ENCODE results near the gene NFKBIA. TPM values are rescaled to one million over a fixed set of nuclear protein-coding genes. Genes with fewer than 3 reads are reported as not detected.

The NFKBIA gene
- polyA plus RNA-seq, 1 donor (not counting 4 experiments of a cell fraction or from before 2014, with no cell fraction given) = 123 TPM

DNA sequence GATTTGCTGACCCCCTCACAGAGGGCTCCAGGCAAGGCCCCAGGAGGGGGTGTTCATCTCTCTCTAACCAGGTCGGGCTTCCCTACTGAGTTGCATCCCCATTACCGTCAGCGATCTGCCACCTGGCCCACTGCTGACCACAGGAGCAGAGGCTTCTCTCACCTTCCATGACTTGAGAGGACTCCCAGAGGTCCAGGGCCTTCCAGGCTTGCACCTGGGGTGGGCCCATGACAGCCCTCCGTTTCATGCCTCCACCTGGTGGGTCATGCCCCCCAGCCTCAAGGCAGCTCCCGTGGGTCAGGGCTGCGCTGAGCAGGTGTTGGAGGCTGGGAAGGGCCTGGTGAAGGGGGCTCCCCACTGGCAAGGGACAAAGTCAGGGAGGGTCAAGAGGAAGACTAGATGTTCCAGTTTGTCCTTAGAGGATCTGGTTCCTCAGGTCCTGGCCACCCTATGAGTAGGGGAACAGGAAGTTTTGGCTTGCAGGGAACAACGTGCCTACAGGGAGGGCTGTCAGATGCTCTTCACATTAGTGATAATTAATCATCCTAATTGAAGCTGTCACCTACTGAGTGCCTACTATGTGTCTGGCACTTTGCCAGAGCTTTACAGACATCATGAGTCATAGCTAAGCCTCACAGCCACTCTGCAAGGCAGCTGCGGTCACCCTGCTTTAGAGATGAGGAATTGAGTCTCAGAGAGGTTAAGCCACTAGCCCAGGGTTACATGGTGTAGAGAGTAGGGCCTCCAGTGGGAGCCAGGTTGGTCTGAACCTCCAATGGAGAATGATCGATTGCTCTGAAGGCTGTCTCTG lies 13.8 kb downstream of the NFKBIA start:
- H4K20me1 ChIP-seq (ENCODE audit: control insufficient read depth, extremely low read depth, insufficient read depth, low read length) = no peaks in the 10 kb centered on the region
- no peak for DNase-seq (ENCODE audit: low read depth, low spot score)
- TF ChIP-seq, protein P1, sequence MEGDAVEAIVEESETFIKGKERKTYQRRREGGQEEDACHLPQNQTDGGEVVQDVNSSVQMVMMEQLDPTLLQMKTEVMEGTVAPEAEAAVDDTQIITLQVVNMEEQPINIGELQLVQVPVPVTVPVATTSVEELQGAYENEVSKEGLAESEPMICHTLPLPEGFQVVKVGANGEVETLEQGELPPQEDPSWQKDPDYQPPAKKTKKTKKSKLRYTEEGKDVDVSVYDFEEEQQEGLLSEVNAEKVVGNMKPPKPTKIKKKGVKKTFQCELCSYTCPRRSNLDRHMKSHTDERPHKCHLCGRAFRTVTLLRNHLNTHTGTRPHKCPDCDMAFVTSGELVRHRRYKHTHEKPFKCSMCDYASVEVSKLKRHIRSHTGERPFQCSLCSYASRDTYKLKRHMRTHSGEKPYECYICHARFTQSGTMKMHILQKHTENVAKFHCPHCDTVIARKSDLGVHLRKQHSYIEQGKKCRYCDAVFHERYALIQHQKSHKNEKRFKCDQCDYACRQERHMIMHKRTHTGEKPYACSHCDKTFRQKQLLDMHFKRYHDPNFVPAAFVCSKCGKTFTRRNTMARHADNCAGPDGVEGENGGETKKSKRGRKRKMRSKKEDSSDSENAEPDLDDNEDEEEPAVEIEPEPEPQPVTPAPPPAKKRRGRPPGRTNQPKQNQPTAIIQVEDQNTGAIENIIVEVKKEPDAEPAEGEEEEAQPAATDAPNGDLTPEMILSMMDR (optimal IDR thresholded peaks at IDR 0.05 in 1 of 3, IDR thresholded peaks at IDR 0.05 in 1 of 3, conservative IDR thresholded peaks at IDR 0.05 in 1 of 3; ENCODE audit: extremely low read depth in 1 of 3, insufficient read depth in 2 of 3, low read length in 3 of 3) = no peak
- no peaks in the 10 kb centered on the region for H3K27me3 ChIP-seq (ENCODE audit: control insufficient read depth, extremely low read depth, insufficient read depth, low read length)
- H3K4me3 ChIP-seq (ENCODE audit: control insufficient read depth in 2 of 3, extremely low read depth in 1 of 3, insufficient read depth in 2 of 3, low read depth in 1 of 3, low read length in 3 of 3) = no peak overlapping the region
- no peaks in the 10 kb centered on the region for H3K9me3 ChIP-seq (ENCODE audit: control insufficient read depth, low read depth, low read length)
- no peak overlapping the region for H2AFZ ChIP-seq (ENCODE audit: control insufficient read depth, low read length)
- no peaks in the 10 kb centered on the region for H3K9me1 ChIP-seq (ENCODE audit: control insufficient read depth, extremely low read depth, insufficient read depth, low read length)
- H3K27ac ChIP-seq (ENCODE audit: control insufficient read depth, insufficient read depth, low read length) = no peak overlapping the region
- H3K36me3 ChIP-seq (ENCODE audit: control insufficient read depth in 2 of 2, extremely low read depth in 1 of 2, insufficient read depth in 2 of 2, low read length in 2 of 2) = no peaks in the 10 kb centered on the region
- dilution Hi-C loops (cut with MboI; ENCODE audit: extremely low pct_ligation_motif_present, low sequenced_read_pairs) = no loop called here
- peak; percentile 75 for FAIRE-seq
- no peaks in the 10 kb centered on the region for H3K79me2 ChIP-seq (ENCODE audit: control insufficient read depth, insufficient read depth, low read length)
- no peak overlapping the region for H3K4me2 ChIP-seq (ENCODE audit: control insufficient read depth, extremely low read depth, insufficient read depth, low read depth, low read length)
- peaks cover 12% of the 10 kb centered on the region for H3K4me1 ChIP-seq (ENCODE audit: control insufficient read depth, extremely low read depth, insufficient read depth, low read length)
- no peak overlapping the region for H3K9ac ChIP-seq (ENCODE audit: control insufficient read depth, extremely low read depth, insufficient read depth, low read length)

DNA sequence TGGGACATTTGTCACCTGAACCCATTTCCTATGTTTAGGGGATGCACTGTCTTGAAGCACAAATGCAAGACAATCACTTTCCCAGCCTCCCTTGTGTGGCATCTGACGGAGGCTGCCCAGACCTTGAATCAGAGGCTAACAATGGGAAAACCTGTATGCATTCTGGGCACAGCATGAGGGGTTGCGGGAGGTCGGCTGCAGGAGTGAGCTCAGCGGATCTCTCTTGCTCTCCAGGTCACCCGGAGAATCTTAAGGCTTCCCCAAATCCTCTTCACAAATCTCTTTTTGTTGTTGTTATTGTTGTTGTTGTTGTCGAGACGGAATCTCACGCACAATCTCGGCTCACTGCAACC lies 15.3 kb downstream of the NFKBIA start:
- Histone ChIP-seq H3K4me1 (ENCODE audit: control insufficient read depth, extremely low read depth, insufficient read depth, low read length) (peaks cover 19% of the 10 kb centered on the region), H2AFZ (ENCODE audit: control insufficient read depth, low read length) (no peak overlapping the region), H3K27ac (ENCODE audit: control insufficient read depth, insufficient read depth, low read length) (no peak overlapping the region), H3K4me3 (ENCODE audit: control insufficient read depth in 2 of 3, extremely low read depth in 1 of 3, insufficient read depth in 2 of 3, low read depth in 1 of 3, low read length in 3 of 3) (no peak overlapping the region), H3K79me2 (ENCODE audit: control insufficient read depth, insufficient read depth, low read length) (no peaks in the 10 kb centered on the region), H3K36me3 (ENCODE audit: control insufficient read depth in 2 of 2, extremely low read depth in 1 of 2, insufficient read depth in 2 of 2, low read length in 2 of 2) (no peaks in the 10 kb centered on the region), H3K9ac (ENCODE audit: control insufficient read depth, extremely low read depth, insufficient read depth, low read length) (no peak overlapping the region), H4K20me1 (ENCODE audit: control insufficient read depth, extremely low read depth, insufficient read depth, low read length) (no peaks in the 10 kb centered on the region), H3K9me3 (ENCODE audit: control insufficient read depth, low read depth, low read length) (no peaks in the 10 kb centered on the region), H3K27me3 (ENCODE audit: control insufficient read depth, extremely low read depth, insufficient read depth, low read length) (no peaks in the 10 kb centered on the region), H3K4me2 (ENCODE audit: control insufficient read depth, extremely low read depth, insufficient read depth, low read depth, low read length) (no peak overlapping the region), H3K9me1 (ENCODE audit: control insufficient read depth, extremely low read depth, insufficient read depth, low read length) (no peaks in the 10 kb centered on the region)
- dilution Hi-C loops (cut with MboI; ENCODE audit: extremely low pct_ligation_motif_present, low sequenced_read_pairs) = no loop called here
- no peak for FAIRE-seq
- DNase-seq (ENCODE audit: low read depth, low spot score) = no peak
- TF ChIP-seq, protein P1 (optimal IDR thresholded peaks at IDR 0.05 in 1 of 3, IDR thresholded peaks at IDR 0.05 in 1 of 3, conservative IDR thresholded peaks at IDR 0.05 in 1 of 3; ENCODE audit: extremely low read depth in 1 of 3, insufficient read depth in 2 of 3, low read length in 3 of 3) = no peak
- TF ChIP-seq EZH2 (IDR thresholded peaks at IDR 0.05; ENCODE audit: low read length) = no peak

Data from keratinocyte (primary cell).